ENCODE results near the gene SMYD3.

The SMYD3 gene

GRCh38 chr1:246459221-246459620 is 47.9 kb downstream of the SMYD3 start:
- no peak for DNase-seq

GRCh38 chr1:246455476-246455875 is 51.6 kb downstream of the SMYD3 start:
- DNase-seq: no peak

GRCh38 chr1:246454655-246455054 is 52.4 kb downstream of the SMYD3 start:
- DNase-seq: no peak

- peak; percentile 61 for DNase-seq
Observed at GRCh38 chr1:246450611-246451251, 56.3 kb downstream of the SMYD3 start.

GRCh38 chr1:246448373-246448772 is 58.7 kb downstream of the SMYD3 start:
- DNase-seq: no peak

GRCh38 chr1:246447501-246447900 is 59.6 kb downstream of the SMYD3 start:
- no peak for DNase-seq

- DNase-seq: no peak
Observed at GRCh38 chr1:246445503-246445902, 61.6 kb downstream of the SMYD3 start.

- no peak for DNase-seq
Observed at GRCh38 chr1:246444617-246445016, 62.5 kb downstream of the SMYD3 start.

GRCh38 chr1:246437961-246438360 is 69.1 kb downstream of the SMYD3 start:
- no peak for DNase-seq

GRCh38 chr1:246435421-246436041 is 71.5 kb downstream of the SMYD3 start:
- DNase-seq: no peak

- DNase-seq: no peak
Observed at GRCh38 chr1:246434335-246434734, 72.7 kb downstream of the SMYD3 start.

- DNase-seq: no peak
Observed at GRCh38 chr1:246428542-246429308, 78.4 kb downstream of the SMYD3 start.

- no peak for DNase-seq
Observed at GRCh38 chr1:246427611-246428010, 79.5 kb downstream of the SMYD3 start.

GRCh38 chr1:246425895-246426294 is 81.2 kb downstream of the SMYD3 start:
- no peak for DNase-seq

- DNase-seq: no peak
Observed at GRCh38 chr1:246425139-246425794, 81.8 kb downstream of the SMYD3 start.

GRCh38 chr1:246420300-246420699 is 86.8 kb downstream of the SMYD3 start:
- no peak for DNase-seq

GRCh38 chr1:246418565-246419312 is 88.3 kb downstream of the SMYD3 start:
- DNase-seq: no peak

- no peak for DNase-seq
Observed at GRCh38 chr1:246417813-246418564, 89.1 kb downstream of the SMYD3 start.

GRCh38 chr1:246417152-246417812 is 89.8 kb downstream of the SMYD3 start:
- no peak for DNase-seq

GRCh38 chr1:246416261-246416660 is 90.8 kb downstream of the SMYD3 start:
- no peak for DNase-seq

- DNase-seq: no peak
Observed at GRCh38 chr1:246415028-246415427, 92.1 kb downstream of the SMYD3 start.

- DNase-seq: no peak
Observed at GRCh38 chr1:246413430-246413829, 93.6 kb downstream of the SMYD3 start.

Data from DMS79 treated with DMSO at 0.1 percent for 48 hours (cell line).